Effector memory CD8-positive, alpha-beta T cell (primary cell): ENCODE data around the gene AMBN.
A peak's percentile ranks its signal among the peaks of the same experiment; 100 is the strongest.
"Not testable (repeated sequence)": the region's sequence is repeated elsewhere in the genome, so short reads cannot be mapped to it uniquely, and the experiment has no call there.

Source experiments
- ATAC-seq: fragments of 150-1000 bp; cut with Tn5 transposase; replicated peaks from 2 replicates; pipeline ENCODE4 v1.10.0; 2021; ENCODE audit warnings: mild to moderate bottlenecking, moderate library complexity
- DNase-seq, 3 experiments: peaks; one replicate each; pipeline ENCODE4 v3.0.0; 2021
- H3K27ac Mint-ChIP-seq, 2 donors: one replicate each; pipeline ENCODE4 v1.8.0; 2022; ENCODE audit warnings: mild to moderate bottlenecking in 2 of 2, mixed read lengths in 2 of 2, moderate library complexity in 2 of 2
- H3K27me3 Mint-ChIP-seq, 2 donors: one replicate each; pipeline ENCODE4 v1.8.0; 2022; ENCODE audit warnings: mixed read lengths in 2 of 2
- H3K36me3 Mint-ChIP-seq: one replicate; pipeline ENCODE4 v1.8.0; 2022; ENCODE audit warnings: mild to moderate bottlenecking, moderate library complexity, mixed read lengths; ENCODE audit not compliant: insufficient read depth
- H3K4me1 Mint-ChIP-seq, 2 donors: one replicate each; pipeline ENCODE4 v1.8.0; 2022; ENCODE audit warnings: low read depth in 2 of 2, mixed read lengths in 2 of 2
- H3K4me3 Mint-ChIP-seq, 2 donors: one replicate each; pipeline ENCODE4 v1.8.0; 2022; ENCODE audit warnings: mild to moderate bottlenecking in 2 of 2, mixed read lengths in 2 of 2, moderate library complexity in 2 of 2
- H3K9me3 Mint-ChIP-seq, 2 donors: one replicate each; pipeline ENCODE4 v1.8.0; 2022; ENCODE audit warnings: mixed read lengths in 2 of 2

Gene AMBN

GRCh38 chr4:70624226-70624793 lies 32.3 kb downstream of the AMBN start:
- no peaks in the 10 kb centered on the region for H3K4me1 Mint-ChIP-seq
- no peaks in the 10 kb centered on the region for H3K9me3 Mint-ChIP-seq
- no peaks in the 10 kb centered on the region for H3K27me3 Mint-ChIP-seq
- no peak overlapping the region for H3K27ac Mint-ChIP-seq
- H3K36me3 Mint-ChIP-seq = no peaks in the 10 kb centered on the region
- ATAC-seq (peak; percentile 54), DNase-seq (no peak)
- H3K4me3 Mint-ChIP-seq = no peak overlapping the region

- no peak for DNase-seq
- Mint-ChIP-seq H3K4me1 (no peaks in the 10 kb centered on the region), H3K4me3 (no peak overlapping the region), H3K36me3 (peaks cover 2% of the 10 kb centered on the region), H3K27me3 (no peaks in the 10 kb centered on the region), H3K9me3 (no peaks in the 10 kb centered on the region), H3K27ac (no peak overlapping the region)
- no peak for ATAC-seq
Measured at GRCh38 chr4:70627620-70628019, 35.6 kb downstream of the AMBN start.

GRCh38 chr4:70628444-70628843 lies 36.4 kb downstream of the AMBN start, which contains the start of gene ENAM:
ENAM (plus strand) TSS chr4:70628744; CDS start chr4:70629501, 757 bp downstream.
- Mint-ChIP-seq H3K4me1 (no peaks in the 10 kb centered on the region), H3K27ac (no peak within 1 kb of the TSS), H3K36me3 (peaks cover 2% of the 10 kb centered on the region), H3K9me3 (no peaks in the 10 kb centered on the region), H3K27me3 (peaks cover 0 to 5% of the 10 kb centered on the region in 2 donors), H3K4me3 (no peak within 1 kb of the TSS)
- ATAC-seq (no peak), DNase-seq (no peak)

GRCh38 chr4:70629469-70630090 lies 37.5 kb downstream of the AMBN start:
- no peaks in the 10 kb centered on the region for H3K4me1 Mint-ChIP-seq
- H3K4me3 Mint-ChIP-seq = no peak overlapping the region
- peaks cover 7 to 16% of the 10 kb centered on the region in 2 donors for H3K27me3 Mint-ChIP-seq
- ATAC-seq (no peak), DNase-seq (no peak)
- H3K36me3 Mint-ChIP-seq = peaks cover 2% of the 10 kb centered on the region
- no peaks in the 10 kb centered on the region for H3K9me3 Mint-ChIP-seq
- H3K27ac Mint-ChIP-seq = no peak overlapping the region

GRCh38 chr4:70630162-70630561 lies 38.1 kb downstream of the AMBN start:
- Mint-ChIP-seq H3K9me3 (no peaks in the 10 kb centered on the region), H3K27ac (no peak overlapping the region), H3K27me3 (peaks cover 10 to 19% of the 10 kb centered on the region in 2 donors), H3K36me3 (peaks cover 2% of the 10 kb centered on the region), H3K4me1 (no peaks in the 10 kb centered on the region), H3K4me3 (no peak overlapping the region)
- no peak for DNase-seq
- no peak for ATAC-seq

- ATAC-seq (no peak), DNase-seq (no peak)
- Mint-ChIP-seq H3K4me3 (no peak overlapping the region), H3K36me3 (peaks cover 2% of the 10 kb centered on the region), H3K27me3 (peaks cover 10 to 19% of the 10 kb centered on the region in 2 donors), H3K9me3 (no peaks in the 10 kb centered on the region), H3K27ac (no peak overlapping the region), H3K4me1 (no peaks in the 10 kb centered on the region)
Measured at GRCh38 chr4:70632028-70632427, 40.0 kb downstream of the AMBN start.

- Mint-ChIP-seq H3K4me1 (no peaks in the 10 kb centered on the region), H3K27me3 (peaks cover 16 to 23% of the 10 kb centered on the region in 2 donors), H3K36me3 (peaks cover 2% of the 10 kb centered on the region), H3K27ac (no peak overlapping the region), H3K4me3 (no peak overlapping the region), H3K9me3 (no peaks in the 10 kb centered on the region)
- ATAC-seq (no peak), DNase-seq (no peak)
Measured at GRCh38 chr4:70634482-70634881, 42.4 kb downstream of the AMBN start.

GRCh38 chr4:70637239-70637913 lies 45.3 kb downstream of the AMBN start:
- Mint-ChIP-seq H3K27ac (no peak overlapping the region), H3K36me3 (no peaks in the 10 kb centered on the region), H3K4me3 (no peak overlapping the region), H3K9me3 (no peaks in the 10 kb centered on the region), H3K4me1 (no peaks in the 10 kb centered on the region), H3K27me3 (peaks cover 25 to 28% of the 10 kb centered on the region in 2 donors)
- ATAC-seq (no peak), DNase-seq (no peak)

- no peaks in the 10 kb centered on the region for H3K4me1 Mint-ChIP-seq
Measured at GRCh38 chr4:70640192-70640591, 48.1 kb downstream of the AMBN start.

GRCh38 chr4:70650741-70651140 lies 58.7 kb downstream of the AMBN start:
- not testable (repeated sequence) for DNase-seq, H3K27ac Mint-ChIP-seq, H3K9me3 Mint-ChIP-seq, ATAC-seq, H3K36me3 Mint-ChIP-seq, H3K4me3 Mint-ChIP-seq, H3K4me1 Mint-ChIP-seq
- H3K27me3 Mint-ChIP-seq = peaks cover 0 to 14% of the 10 kb centered on the region in 2 donors

More at GRCh38 chr4:70640192-70640591, 48.1 kb downstream of the AMBN start:
- no peak overlapping the region for H3K4me3 Mint-ChIP-seq
- no peak overlapping the region for H3K27ac Mint-ChIP-seq
- H3K27me3 Mint-ChIP-seq = peaks cover 6 to 18% of the 10 kb centered on the region in 2 donors
- H3K9me3 Mint-ChIP-seq = no peaks in the 10 kb centered on the region
- DNase-seq (no peak), ATAC-seq (no peak)
- H3K36me3 Mint-ChIP-seq = no peaks in the 10 kb centered on the region

GRCh38 chr4:70651864-70652506 lies 59.9 kb downstream of the AMBN start:
- Mint-ChIP-seq H3K4me1 (peaks cover 0 to 3% of the 10 kb centered on the region in 2 donors), H3K36me3 (no peaks in the 10 kb centered on the region), H3K4me3 (no peak overlapping the region), H3K27ac (no peak overlapping the region), H3K9me3 (no peaks in the 10 kb centered on the region), H3K27me3 (peaks cover 0 to 14% of the 10 kb centered on the region in 2 donors)
- no peak for DNase-seq
- ATAC-seq = peak; percentile 46

GRCh38 chr4:70654605-70655011 lies 62.6 kb downstream of the AMBN start:
- Mint-ChIP-seq H3K9me3 (no peaks in the 10 kb centered on the region), H3K4me1 (peaks cover 0 to 3% of the 10 kb centered on the region in 2 donors), H3K4me3 (no peak overlapping the region), H3K27me3 (peaks cover 0 to 15% of the 10 kb centered on the region in 2 donors), H3K36me3 (no peaks in the 10 kb centered on the region), H3K27ac (no peak overlapping the region)
- no peak for DNase-seq
- ATAC-seq = no peak
